Psoas muscle (tissue), 8 donors: ENCODE results near the gene DHRS3. TPM values are rescaled to one million over a fixed set of nuclear protein-coding genes. Genes with fewer than 3 reads are reported as not detected.

ENCODE experiments used
- ATAC-seq, 4 donors: fragments of 200-7000 bp; cut with Tn5 transposase; one replicate each; pipeline ENCODE4 v1.9.1; 2020; ENCODE audit warnings: moderate library complexity in 3 of 4, mild to moderate bottlenecking in 2 of 4
- DNase-seq, 2 donors: peaks; one replicate each; pipeline ENCODE4 v3.0.0-alpha.2; 2020
- H3K27ac ChIP-seq: fragments of 200-600 bp; one replicate; pipeline ENCODE4 v1.8.0; 2022
- H3K27me3 ChIP-seq, 3 donors: fragments of 200-600 bp in 1 of 3; one replicate each; pipeline versions ENCODE4 v1.6.1 to v1.8.0; 2013 to 2022; ENCODE audit warnings: low read length in 2 of 3, mild to moderate bottlenecking in 2 of 3, moderate library complexity in 1 of 3; ENCODE audit not compliant: insufficient read depth in 3 of 3
- H3K36me3 ChIP-seq, 2 donors: fragments of 200-600 bp in 1 of 2; one replicate each; pipeline versions ENCODE4 v1.6.1 to v1.8.0; 2013 to 2022; ENCODE audit warnings: low read depth in 1 of 2, mild to moderate bottlenecking in 1 of 2, moderate library complexity in 1 of 2; ENCODE audit not compliant: insufficient read depth in 1 of 2
- H3K4me1 ChIP-seq: fragments of 200-600 bp; one replicate; pipeline ENCODE4 v1.8.0; 2022
- H3K4me3 ChIP-seq: fragments of 200-600 bp; one replicate; pipeline ENCODE4 v1.8.0; 2022; ENCODE audit warnings: mild to moderate bottlenecking
- H3K9me3 ChIP-seq: fragments of 200-600 bp; one replicate; pipeline ENCODE4 v1.8.0; 2022
- CTCF ChIP-seq: fragments of 200-600 bp; IDR thresholded peaks from one replicate; pipeline ENCODE4 v1.8.0; 2022; ENCODE audit warnings: antibody characterized with exemption
- WGBS, 3 donors: extraction: QIAGEN DNeasy Blood & Tissue Kit; methylation state at CpG; one replicate each; pipeline versions ENCODE4 v1.1.6 to v1.1.7; 2013; 5-methylcytosine and 5-hydroxymethylcytosine counted together
- intact Hi-C, 2 donors: fragments of 100-400 bp; cut with DNase I; formaldehyde crosslinking; loops; one replicate each; pipeline versions ENCODE4 v1.11.0 to v1.14.2; 2022
- polyA plus RNA-seq, 3 donors: library from polyadenylated mRNA; stranded (reverse); fragments of 200-250 nt; gene quantifications; one replicate each; pipeline ENCODE4 v1.2.3, GENCODE V29; 2013
- total RNA-seq, 4 donors: library from RNA; stranded (reverse); fragmentation: NEBNext Ultra II Directional in 2 of 4; extraction: Animal tissue kit (Norgen Biotek cat#: 25700) in 2 of 4; gene quantifications; one replicate each; pipeline versions ENCODE4 v1.2.1 to v1.2.4, GENCODE V29; 2021 to 2023
- donor health status: healthy with polysubstance abuse.
- donor health status: DM: no; HTN: no; CAD: no; lungs with moderate emphysema.
- donor health status: Bipolar disorder and iron deficiency.
- donor health status: healthy.
- donor health status: DM: yes; HTN: yes; CAD: no.
- donor health status: DM: no; HTN: no; CAD: no.
- donor health status: DM: no; HTN: no; CAD: no.
- donor health status: DM: yes; HTN: yes; CAD: no.

DHRS3 gene
- total and polyA plus RNA-seq, 7 donors = 21.7 to 78.7 (median 41.2) TPM

- TF ChIP-seq CTCF = no peak
- H3K4me1 ChIP-seq = peaks cover 34% of the 10 kb centered on the region
- H3K4me3 ChIP-seq = no peak overlapping the region
- no peak for DNase-seq
- WGBS, 3 donors = 67 to 82% (median 78%) methylated on average over 3 of the region's 3 CpGs
- intact Hi-C loops = no loop called here
- H3K27me3 ChIP-seq = no peaks in the 10 kb centered on the region
- ATAC-seq = no peak
- peaks cover 0 to 32% of the 10 kb centered on the region in 2 donors for H3K36me3 ChIP-seq
- H3K27ac ChIP-seq = no peak overlapping the region
- no peaks in the 10 kb centered on the region for H3K9me3 ChIP-seq
These were observed 10.7 kb downstream of the DHRS3 start for GRCh38 chr1:12607263-12607662.

DNA sequence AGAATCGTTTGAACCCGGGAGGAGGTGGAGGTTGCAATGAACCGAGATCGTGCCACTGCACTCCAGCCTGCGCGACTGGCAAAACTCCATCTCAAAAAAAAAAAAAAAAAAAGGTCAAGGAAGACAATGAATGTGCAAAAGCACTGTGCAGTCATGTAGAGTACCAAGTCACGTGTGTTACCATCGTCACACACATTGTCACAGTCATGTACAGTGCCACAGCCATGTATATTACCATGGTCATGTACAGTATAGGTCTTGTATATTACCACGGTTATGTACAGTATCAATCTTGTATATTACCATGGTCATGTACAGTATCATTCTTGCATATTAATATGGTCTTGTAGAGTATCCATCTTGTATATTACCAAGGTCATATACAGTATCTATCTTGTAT lies 13.0 kb downstream of the DHRS3 start:
- ATAC-seq (no peak), DNase-seq (no peak)
- no peak for TF ChIP-seq CTCF
- 66 to 92% (median 88%) methylated on average over 9 of the region's 9 CpGs for WGBS, 3 donors
- Histone ChIP-seq H3K36me3 (peaks cover 0 to 12% of the 10 kb centered on the region in 2 donors), H3K9me3 (no peaks in the 10 kb centered on the region), H3K27me3 (no peaks in the 10 kb centered on the region), H3K4me3 (no peak overlapping the region), H3K27ac (no peak overlapping the region), H3K4me1 (peaks cover 56% of the 10 kb centered on the region)
- intact Hi-C loops = no loop called here

DNA sequence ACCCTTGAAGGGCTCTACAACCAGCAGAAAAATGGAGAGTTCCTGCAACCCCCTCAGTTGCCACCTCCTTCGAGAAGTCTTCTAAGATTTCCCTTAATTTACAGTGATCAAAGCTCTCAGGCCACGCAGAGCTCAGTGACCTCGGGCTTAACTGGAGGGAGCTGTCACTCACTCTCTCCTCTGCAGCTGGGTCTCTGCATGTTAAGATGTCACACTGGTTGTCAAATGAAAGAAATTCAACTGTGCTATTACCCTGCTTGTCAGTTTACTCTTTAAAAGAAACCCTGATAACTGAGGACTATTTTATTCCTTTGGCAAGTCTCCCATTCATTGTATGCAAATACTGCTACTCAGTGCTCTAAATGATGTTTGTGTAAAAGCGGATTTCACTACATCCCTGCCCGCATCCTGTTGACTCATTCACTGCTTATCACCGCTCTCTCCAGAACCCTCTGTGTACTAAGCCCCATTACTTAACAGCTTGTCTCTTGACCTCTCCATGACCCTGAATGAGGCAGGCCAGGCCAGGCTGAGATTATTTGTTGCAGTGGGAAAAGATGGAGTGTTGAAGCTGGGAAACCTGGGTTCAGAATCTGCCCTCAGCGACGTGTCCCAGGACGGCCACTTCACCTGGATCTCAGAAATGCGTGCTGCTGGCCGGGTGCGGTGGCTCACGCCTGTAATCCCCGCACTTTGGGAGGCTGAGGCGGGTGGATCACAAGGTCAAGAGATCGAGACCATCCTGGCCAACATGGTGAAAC lies 13.7 kb downstream of the DHRS3 start:
- 70 to 74% (median 71%) methylated on average over 16 of the region's 16 CpGs for WGBS, 3 donors
- peaks cover 0 to 9% of the 10 kb centered on the region in 2 donors for H3K36me3 ChIP-seq
- TF ChIP-seq CTCF = no peak
- no peak for DNase-seq
- H3K4me1 ChIP-seq = peaks cover 61% of the 10 kb centered on the region
- peak overlapping the region; percentile 71 for H3K27ac ChIP-seq
- H3K4me3 ChIP-seq = no peak overlapping the region
- intact Hi-C loops = no loop called here
- H3K27me3 ChIP-seq = no peaks in the 10 kb centered on the region
- no peaks in the 10 kb centered on the region for H3K9me3 ChIP-seq
- ATAC-seq = peak; percentile 46 to 57 (median 50)

DNA sequence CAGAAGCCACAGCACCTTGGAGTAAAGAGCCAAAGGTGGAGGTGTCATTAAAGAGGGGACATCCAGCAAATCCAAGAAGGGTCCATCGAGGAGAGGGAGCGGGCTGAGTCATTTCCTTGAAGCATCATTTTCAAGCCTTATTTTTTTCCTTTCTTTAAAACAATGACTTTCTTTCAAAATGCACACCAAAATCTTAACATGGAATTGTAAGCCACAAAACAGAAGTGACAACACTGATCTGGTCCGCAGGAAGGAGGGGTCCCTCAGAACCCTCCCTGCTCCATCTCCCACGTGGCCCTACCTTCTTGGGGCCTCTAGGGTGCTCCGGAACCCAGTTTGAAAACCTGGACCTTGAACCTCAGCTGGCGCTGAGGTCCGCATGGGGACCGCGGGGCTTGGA lies 14.8 kb downstream of the DHRS3 start:
- TF ChIP-seq CTCF = no peak
- ATAC-seq (no peak), DNase-seq (no peak)
- H3K27me3 ChIP-seq = no peaks in the 10 kb centered on the region
- no peak overlapping the region for H3K4me3 ChIP-seq
- peak overlapping the region; percentile 71 for H3K27ac ChIP-seq
- H3K36me3 ChIP-seq = peaks cover 0 to 9% of the 10 kb centered on the region in 2 donors
- H3K9me3 ChIP-seq = no peaks in the 10 kb centered on the region
- intact Hi-C loops = no loop called here
- H3K4me1 ChIP-seq = peaks cover 62% of the 10 kb centered on the region
- 78 to 83% (median 82%) methylated on average over 9 of the region's 9 CpGs for WGBS, 3 donors

- H3K27me3 ChIP-seq = no peaks in the 10 kb centered on the region
- no peak overlapping the region for H3K4me3 ChIP-seq
- peaks cover 0 to 9% of the 10 kb centered on the region in 2 donors for H3K36me3 ChIP-seq
- H3K9me3 ChIP-seq = no peaks in the 10 kb centered on the region
- no peak for DNase-seq
- 47 to 65% (median 55%) methylated on average over 6 of the region's 6 CpGs for WGBS, 3 donors
- intact Hi-C loops = no loop called here
- TF ChIP-seq CTCF = no peak
- H3K4me1 ChIP-seq = peaks cover 68% of the 10 kb centered on the region
- peak overlapping the region; percentile 71 for H3K27ac ChIP-seq
- no peak for ATAC-seq
These were observed 15.4 kb downstream of the DHRS3 start for GRCh38 chr1:12602659-12603024.
